HG02623 (cell line): ENCODE measurements around the gene AKAP8.
"Not testable (repeated sequence)": the region's sequence is repeated elsewhere in the genome, so short reads cannot be mapped to it uniquely, and the experiment has no call there.

Experiments
- ATAC-seq: cut with Tn5 transposase; IDR thresholded peaks from one replicate; pipeline ENCODE4 v1.9.1; 2021; ENCODE audit warnings: moderate library complexity; ENCODE audit not compliant: unreplicated experiment

The AKAP8 gene

GRCh38 chr19:15374105-15374651, 5.4 kb downstream of the AKAP8 start:
- ATAC-seq: no peak

- no peak for ATAC-seq
Measured at GRCh38 chr19:15373644-15374043, 5.9 kb downstream of the AKAP8 start.

DNA sequence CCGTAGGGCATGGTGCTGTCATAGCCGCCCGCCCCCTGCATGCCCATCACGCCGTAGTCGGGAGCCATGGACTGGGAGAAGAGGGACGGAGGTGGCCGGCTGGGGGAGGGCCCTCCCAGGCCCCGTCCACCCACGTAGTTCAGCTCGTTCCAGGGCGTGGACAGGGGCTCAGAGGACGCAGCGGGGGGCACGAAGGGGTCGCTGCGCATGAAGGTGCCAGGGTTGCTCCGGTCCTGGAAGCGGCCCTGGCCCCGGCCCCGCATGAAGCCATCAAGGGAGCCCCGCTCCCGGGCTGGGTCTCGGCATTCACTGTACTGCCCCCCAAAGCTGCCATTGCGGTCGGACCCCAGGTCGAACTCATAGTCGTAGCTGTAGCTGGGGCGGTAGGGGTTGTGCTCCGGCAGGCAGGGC, 6.7 kb downstream of the AKAP8 start:
- ATAC-seq: no peak

DNA sequence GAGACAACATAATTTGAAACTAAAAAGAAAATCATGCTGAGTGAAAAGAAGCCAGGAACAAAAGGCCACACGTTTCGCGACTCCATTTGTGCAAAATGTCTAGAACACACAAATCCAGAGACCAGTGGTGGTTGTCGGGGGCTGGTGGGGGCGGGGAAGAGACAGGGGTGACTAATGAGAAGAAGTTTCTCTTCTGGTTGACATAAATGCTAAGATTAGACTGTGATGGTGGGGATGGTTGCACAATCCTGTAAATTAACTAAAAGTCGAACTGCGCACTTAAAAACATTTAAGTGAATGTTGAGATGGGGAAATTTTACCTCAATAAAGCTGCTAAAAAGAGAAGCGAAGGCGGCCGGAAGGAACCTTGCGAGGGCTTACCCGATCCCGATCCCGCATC, 7.1 kb downstream of the AKAP8 start:
- ATAC-seq: no peak

DNA sequence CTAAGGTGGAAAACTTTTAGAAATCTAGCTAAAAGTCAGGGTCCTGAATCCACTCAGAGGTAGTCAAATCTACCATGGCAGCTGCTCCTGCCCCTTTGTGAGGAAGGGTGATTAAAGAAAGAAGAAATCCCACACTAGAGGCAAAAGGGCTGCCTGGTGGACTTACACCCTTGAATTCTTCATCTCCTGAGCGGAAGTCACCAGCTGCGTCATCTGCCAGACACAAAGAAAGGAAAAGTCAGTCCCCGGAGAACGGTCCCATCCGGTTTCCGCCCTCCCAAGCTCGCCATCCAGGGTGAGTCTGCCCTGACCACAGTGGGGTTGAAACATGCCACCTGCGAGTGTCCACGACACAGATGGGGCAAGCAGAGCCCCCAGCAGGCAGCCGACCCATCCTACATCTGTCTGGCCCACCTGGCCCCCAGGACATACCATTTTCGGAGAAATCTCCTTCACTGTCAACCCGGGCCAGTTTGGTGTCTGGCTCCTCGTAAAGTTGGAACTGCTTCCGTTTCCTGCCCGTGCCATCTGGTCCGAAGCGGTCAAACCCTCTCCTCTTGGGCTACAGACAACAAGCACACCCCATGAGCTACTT, 7.7 kb downstream of the AKAP8 start:
- ATAC-seq: no peak

GRCh38 chr19:15371119-15371518, 8.5 kb downstream of the AKAP8 start:
- ATAC-seq: no peak

GRCh38 chr19:15369594-15369891, 10.0 kb downstream of the AKAP8 start:
- no peak for ATAC-seq

DNA sequence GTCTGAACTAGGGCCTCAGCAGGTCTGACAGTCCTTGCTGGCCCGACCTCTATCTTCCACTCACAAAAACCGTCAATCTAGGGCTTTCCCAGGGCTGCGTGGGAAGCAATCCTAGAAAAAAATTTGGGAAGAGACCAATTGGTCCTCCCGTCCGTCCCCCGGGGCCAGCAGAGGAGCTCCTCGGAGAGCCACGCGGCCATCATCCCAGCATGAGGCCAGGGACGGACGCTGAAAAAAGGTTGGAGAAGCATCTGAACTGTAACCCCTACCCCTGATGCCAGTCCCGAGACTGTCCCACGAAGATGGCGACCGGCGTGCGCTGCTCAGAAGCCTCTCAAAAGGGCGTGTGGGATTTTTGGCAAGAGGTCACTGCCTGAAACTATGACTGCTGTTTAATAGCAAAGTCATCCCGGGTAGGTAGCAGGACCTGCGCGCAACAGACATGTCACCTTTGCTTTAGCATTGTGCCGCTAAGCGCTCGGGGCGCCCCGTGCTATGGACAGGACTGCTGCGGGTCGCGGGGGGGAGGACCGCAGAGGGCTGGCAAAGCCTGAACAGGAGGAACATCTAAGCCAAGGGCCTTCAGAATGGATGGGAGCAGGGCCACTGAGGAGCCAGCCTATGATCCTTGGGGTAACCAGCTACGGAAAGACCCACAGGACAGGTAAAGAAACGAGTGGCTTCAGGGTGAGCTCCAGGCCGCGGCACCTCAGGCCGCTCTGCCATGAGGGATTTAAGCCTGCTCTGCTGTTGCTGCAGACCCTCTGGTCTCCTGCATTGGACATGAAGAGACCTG, 10.6 kb downstream of the AKAP8 start:
- no peak for ATAC-seq

- no peak for ATAC-seq
Measured at GRCh38 chr19:15368051-15368632, 11.4 kb downstream of the AKAP8 start.

DNA sequence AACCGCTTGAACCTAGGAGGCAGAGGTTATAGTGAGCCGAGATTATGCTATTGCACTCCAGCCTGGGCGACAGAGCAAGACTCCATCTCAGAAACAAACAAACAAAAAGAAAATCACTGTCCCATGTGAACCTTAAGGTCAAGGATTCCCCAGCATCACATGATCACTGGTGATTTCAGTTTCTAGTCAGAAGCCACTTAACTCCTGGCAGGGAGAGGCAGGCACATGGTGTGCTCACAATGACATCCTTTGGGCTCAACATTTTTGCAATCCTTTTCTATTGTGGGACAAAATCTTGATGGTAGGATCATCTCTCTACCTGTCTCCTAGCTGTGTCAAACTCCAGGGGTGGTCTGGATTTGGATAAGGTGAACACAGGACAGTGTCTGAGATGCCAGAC, 12.1 kb downstream of the AKAP8 start:
- ATAC-seq: no peak

DNA sequence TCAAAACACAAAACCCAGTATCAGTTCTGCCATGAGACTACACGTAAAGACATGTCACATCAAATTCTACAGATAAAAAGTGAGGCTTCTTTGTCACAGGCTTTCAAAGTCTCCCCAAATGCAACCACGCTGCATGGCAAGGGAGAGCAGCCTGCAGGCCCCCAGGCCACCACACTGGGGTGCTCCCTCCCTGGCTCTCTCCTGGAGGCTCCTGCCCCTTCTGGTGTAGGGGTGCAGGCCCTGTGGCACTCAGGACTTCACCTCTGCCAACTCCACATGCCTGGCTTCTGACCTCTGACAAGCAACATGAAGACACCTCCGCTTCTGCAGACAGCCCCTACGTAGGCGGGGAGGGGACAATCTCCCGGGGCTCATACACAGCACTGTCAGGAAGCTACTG, 14.3 kb downstream of the AKAP8 start:
- no peak for ATAC-seq

DNA sequence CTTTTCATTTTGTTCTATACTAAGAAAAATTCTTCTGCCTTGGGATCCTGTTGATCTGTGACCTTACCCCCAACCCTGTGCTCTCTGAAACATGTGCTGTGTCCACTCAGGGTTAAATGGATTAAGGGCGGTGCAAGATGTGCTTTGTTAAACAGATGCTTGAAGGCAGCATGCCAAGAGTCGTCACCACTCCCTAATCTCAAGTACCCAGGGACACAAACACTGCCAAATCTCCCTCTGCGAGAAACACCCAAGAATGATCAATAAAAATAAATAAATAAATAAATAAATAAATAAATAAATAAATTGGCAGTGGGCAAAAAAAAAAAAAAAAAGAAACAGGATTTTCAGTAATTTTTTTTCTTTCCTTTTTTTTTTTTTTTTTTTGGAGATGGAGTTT, 15.8 kb downstream of the AKAP8 start:
- ATAC-seq: not testable (repeated sequence)

- not testable (repeated sequence) for ATAC-seq
Measured at GRCh38 chr19:15363048-15363447, 16.5 kb downstream of the AKAP8 start.

DNA sequence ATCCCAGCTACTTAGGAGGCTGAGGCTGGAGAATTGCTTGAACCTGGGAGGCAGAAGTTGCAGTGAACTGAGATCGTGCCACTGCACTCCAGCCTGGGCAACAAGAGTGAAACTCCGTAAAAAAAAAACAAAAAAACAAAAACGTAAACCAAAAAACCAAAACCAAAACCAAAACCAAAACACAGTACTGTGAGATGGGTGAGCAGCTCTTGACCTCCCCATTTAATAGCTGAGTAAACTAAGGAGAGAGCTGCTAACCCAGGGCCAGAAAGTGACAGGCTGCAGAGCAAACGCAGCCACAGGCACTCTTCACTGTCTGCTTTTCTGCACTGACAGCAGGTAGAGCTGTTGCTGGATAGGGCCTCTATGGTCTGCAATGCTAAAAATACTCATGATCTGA, 19.6 kb downstream of the AKAP8 start:
- not testable (repeated sequence) for ATAC-seq

GRCh38 chr19:15358918-15359317, 20.7 kb downstream of the AKAP8 start:
- no peak for ATAC-seq

GRCh38 chr19:15357906-15358305, 21.7 kb downstream of the AKAP8 start:
- ATAC-seq: no peak

- no peak for ATAC-seq
Measured at GRCh38 chr19:15354566-15355296, 24.9 kb downstream of the AKAP8 start.

DNA sequence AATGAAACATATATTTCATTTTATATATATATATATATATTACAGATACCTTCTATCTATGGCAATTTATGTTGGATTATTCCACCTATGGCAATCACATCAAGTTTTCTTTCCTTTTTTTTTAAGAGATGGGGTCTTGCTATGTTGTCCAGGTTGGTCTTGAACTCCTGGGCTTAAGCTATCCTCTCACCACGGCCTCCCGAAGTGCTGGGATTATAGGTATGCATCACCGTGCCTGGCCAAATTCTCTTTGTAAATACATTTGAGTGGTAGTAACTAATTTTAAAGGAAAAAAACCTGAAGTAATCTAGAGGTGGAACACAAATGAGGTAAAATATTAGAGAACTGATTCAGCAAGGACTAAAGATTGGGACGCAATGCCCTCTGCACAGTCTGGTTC, 25.7 kb downstream of the AKAP8 start:
- no peak for ATAC-seq

- not testable (repeated sequence) for ATAC-seq
Measured at GRCh38 chr19:15352535-15352934, 27.1 kb downstream of the AKAP8 start.

DNA sequence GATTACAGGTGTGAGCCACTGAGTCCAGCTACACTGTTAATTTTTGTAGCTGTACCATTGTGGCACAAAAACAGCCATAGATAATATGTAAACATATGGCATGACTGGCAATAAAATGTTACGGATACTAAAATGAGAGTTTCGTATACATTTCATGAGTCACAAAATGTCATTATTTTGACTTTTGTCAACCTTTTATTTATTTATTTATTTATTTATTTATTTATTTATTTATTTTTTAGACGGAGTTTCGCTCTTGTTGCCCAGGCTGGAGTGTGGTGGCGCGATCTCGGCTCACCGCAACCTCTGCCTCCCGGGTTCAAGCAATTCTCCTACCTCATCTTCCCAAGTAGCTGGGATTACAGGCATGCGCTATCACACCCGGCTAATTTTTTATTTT, 38.3 kb downstream of the AKAP8 start:
- not testable (repeated sequence) for ATAC-seq

DNA sequence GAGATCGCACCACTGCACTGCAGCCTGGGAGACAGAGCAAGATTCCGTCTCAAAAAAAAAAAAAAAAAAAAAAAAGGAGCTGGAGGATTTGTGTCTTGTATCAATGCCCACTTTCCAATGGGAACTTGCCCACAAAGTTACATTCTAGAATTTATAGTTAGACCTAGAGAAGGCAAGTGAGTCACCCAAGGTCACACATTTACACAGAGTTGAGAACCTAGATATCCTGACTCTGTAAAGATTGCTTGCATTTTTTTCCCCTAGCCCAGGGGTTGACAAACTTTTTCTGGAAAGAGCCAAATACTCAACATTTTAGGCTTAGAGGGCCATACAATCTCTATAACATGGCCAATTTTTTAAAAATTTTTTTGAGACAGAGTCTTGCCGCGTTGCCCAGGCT, 39.5 kb downstream of the AKAP8 start:
- no peak for ATAC-seq

DNA sequence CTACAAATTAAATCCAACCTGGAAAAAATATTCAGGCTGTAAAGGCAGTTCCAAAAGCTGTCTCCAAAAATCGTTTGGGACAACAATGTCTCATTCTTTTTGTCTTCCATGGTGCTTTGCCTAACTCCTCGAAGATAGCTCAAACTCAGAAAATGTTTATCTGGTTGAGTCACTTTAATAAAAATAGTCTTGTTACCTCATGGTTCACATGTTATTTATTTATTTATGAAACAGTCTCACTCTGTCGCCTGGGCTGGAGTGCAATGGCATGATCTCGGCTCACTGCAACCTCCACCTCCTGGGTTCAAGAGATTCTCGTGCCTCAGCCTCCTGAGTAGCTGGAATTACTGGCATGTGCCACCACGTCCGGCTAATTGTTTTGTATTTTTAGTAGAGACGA, 42.4 kb downstream of the AKAP8 start:
- ATAC-seq: no peak
